NCI-H1930 (cell line): ENCODE measurements around the gene DNAJC3.
"Not testable (repeated sequence)": the region's sequence is repeated elsewhere in the genome, so short reads cannot be mapped to it uniquely, and the experiment has no call there.

ENCODE experiments used
- DNase-seq, 2 experiments: peaks; one replicate each; lab custom pipeline; 2025; lab: John Stamatoyannopoulos, UW

Gene DNAJC3

DNA sequence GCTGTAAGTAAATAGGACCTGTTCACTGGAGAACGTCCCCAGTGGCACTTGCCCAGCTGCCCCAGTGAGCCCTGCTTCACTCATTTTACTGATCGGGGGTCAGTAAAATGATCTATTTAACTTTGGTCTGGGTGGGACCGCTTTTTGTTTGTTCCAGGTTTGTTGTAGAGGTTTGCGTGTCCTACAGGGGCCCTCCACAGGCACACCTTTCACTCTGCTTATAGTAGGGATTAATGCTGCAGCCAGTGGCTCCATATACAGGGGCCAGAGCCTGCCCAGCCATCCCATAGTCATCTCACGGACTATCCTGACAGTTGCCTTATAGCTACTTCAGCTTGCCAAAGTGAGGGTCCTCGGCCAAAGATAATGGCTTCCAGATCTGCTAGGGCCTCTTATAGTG is 104.1 kb downstream of the DNAJC3 start:
- no peak for DNase-seq

DNA sequence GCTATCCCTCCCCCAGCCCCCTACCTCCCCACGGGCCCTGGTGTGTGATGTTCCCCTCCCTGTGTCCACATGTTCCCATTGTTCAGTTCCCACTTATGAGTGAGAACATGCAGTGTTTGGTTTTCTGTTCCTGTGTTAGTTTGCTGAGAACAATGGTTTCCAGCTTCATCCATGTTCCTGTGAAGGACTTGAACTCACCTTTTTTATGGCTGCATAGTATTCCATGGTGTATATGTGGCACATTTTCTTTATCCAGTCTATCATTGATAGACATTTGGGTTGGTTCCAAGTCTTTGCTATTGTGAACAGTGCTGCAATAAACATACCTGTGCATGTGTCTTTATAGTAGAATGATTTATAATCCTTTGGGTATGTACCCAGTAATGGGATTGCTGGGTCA is 105.0 kb downstream of the DNAJC3 start:
- not testable (repeated sequence) for DNase-seq

DNA sequence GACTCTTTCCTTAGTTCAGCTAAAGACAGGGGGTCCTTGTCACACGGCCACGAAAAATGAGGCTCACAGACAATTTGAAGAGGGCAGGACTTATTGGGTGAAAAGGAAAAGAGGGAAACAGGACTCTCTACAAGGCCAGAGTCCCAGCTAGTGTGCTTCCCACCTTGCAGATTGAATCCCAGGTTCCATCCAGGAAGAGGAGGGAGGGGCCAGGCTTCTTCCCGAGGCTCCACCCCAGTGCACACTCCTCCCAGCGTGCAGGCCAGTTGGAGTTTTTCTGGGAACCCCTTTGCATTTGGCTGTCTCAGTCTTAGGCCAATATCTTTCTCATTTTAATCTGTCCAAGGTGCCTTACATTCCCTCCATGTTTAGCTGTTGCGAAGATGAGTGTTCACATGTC is 106.8 kb downstream of the DNAJC3 start:
- DNase-seq: no peak

- no peak for DNase-seq
These were observed 107.4 kb downstream of the DNAJC3 start for GRCh38 chr13:95784161-95784899.

- no peak for DNase-seq
These were observed 108.0 kb downstream of the DNAJC3 start for GRCh38 chr13:95784900-95785290.

GRCh38 chr13:95787356-95788099 is 110.6 kb downstream of the DNAJC3 start:
- no peak for DNase-seq

- no peak for DNase-seq
These were observed 111.1 kb downstream of the DNAJC3 start for GRCh38 chr13:95788100-95788463.

GRCh38 chr13:95789315-95789714 is 112.4 kb downstream of the DNAJC3 start:
- DNase-seq: not testable (repeated sequence)

GRCh38 chr13:95791084-95791722 is 114.3 kb downstream of the DNAJC3 start:
- DNase-seq: no peak

GRCh38 chr13:95793018-95793555 is 116.1 kb downstream of the DNAJC3 start:
- DNase-seq: no peak

DNA sequence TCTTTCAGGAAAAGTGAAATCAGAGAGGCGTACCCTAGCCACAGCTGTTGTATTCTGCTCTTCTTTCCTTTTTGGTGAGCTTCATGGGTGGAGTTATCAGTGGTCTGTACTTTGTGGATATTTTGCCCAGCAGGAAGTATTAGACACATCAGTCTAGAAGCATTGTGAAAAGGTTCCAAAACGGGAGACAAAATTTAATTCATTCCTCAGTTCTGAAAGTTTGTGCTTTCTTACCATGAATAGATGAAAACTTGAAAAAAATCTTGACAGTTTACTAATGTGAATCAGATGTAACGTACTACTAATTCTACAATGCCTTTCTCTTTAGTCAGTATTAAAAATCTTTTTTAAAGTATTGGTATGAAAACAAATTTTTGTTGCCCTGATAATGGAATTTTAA is 116.8 kb downstream of the DNAJC3 start:
- no peak for DNase-seq

DNA sequence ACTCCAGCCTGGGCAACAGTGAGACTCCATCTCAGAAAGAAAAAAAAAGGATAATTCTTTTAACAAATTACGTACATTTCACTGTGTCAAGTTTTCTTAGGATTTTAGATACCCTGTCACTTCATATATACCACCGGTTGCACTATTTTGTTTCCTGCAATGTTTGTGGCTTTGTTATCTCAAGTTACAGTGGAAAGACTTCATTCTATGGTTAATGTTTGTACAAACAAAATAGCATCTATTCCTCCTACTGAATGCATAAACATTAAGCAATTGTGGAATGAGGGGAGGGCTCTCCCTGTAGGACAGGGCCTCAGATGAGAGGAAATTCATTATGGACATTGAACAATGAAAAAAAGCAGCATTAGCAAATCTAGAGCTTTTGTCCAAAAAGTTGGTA is 120.1 kb downstream of the DNAJC3 start:
- no peak for DNase-seq

DNA sequence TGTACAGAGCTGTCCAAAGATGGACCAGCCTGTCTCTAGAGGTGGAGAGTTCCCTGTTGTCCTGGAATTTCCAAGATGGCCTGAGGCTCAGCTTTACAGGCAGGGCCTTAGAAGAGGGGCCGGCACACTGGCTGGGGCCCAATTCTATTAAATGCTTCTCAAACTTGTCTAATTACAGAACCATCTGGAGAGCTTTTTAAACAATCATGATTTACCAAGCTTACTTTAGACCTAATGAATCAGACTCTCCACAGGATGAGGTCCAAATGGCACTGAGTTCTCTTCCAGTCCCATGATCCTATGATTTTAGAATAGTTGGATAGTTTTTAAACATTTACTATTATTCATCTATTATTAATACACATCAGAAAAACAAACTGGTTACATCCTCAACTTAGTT is 123.5 kb downstream of the DNAJC3 start:
- no peak for DNase-seq

GRCh38 chr13:95801825-95802224 is 124.9 kb downstream of the DNAJC3 start:
- no peak for DNase-seq

DNA sequence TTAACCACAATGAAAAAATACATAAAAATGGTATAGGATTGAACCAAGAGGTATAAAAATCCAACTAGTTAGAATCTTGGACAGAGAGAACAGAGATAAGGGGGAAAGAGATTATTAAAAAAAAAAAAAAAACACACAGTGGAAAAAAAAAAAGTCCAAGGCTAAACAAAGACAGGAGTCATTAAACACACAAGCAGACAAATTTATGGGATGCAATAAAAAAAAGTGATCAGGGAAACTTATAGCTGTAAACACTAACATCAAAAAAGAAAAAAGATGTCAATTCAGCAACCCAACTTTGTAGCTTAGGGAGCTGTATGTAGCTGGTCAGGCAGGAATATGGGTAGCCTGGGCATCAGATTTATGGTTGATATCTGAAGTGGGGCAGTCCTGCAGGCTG is 129.0 kb downstream of the DNAJC3 start:
- DNase-seq: no peak

DNA sequence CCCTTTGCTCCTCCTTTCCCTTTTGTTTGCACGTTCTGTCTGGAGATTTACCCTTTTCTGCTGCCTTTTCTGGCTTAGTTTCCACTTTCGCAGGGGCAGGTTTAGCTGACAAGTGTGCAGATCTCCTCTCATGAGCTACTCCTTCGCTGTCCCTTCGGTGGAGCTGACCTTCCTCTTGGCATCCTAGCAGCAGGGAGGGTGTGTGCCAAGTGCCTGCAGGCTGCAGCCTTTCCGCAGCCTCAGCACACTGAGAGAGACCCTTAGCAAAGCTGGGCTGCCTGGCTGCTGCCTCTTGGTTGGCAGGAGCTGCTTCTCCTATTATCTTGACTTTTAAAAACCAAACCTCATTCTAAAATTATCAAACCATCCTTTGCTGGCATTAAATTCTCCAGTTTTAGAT is 132.5 kb downstream of the DNAJC3 start:
- no peak for DNase-seq

- DNase-seq: no peak
These were observed 136.2 kb downstream of the DNAJC3 start for GRCh38 chr13:95813139-95813538.

DNA sequence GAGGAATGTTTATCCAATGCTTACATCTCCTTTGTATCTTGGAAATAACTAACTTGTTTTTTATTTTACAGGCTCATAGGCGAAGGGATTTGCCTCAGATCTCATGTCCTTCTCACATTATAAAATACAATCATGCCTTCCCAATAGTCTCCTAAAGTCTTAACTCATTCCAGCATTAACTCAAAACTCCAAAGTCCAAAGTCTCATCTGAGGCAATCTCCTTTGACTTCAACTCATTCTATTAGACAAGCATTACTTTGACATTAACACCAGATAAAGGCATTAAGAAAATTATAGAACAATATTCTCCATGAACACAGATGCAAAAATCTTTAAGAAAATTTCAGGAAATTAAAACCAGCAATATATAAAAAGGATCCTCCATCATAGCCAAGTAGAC is 137.6 kb downstream of the DNAJC3 start:
- DNase-seq: no peak

DNA sequence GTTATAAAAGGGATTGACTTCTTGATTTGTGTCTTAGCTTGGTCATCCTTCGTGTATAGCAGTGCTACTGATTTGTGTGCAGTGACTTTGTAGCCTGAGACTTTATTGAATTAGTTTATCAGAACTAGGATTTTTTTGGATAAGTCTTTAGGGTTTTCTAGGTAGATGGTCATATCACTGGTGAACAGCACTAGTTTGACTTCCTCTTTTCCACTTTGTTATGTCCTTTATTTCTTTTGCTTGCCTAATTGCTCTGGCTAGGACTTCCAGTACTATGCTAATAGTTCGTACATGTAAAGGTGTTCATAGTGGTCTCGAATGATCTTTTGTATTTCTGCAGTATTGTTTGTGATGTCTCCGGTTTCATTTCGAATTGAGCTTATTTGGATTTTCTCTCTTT is 145.4 kb downstream of the DNAJC3 start:
- DNase-seq: no peak

GRCh38 chr13:95833126-95833525 is 156.2 kb downstream of the DNAJC3 start:
- DNase-seq: no peak

- DNase-seq: no peak
These were observed 156.8 kb downstream of the DNAJC3 start for GRCh38 chr13:95833719-95834118.

DNA sequence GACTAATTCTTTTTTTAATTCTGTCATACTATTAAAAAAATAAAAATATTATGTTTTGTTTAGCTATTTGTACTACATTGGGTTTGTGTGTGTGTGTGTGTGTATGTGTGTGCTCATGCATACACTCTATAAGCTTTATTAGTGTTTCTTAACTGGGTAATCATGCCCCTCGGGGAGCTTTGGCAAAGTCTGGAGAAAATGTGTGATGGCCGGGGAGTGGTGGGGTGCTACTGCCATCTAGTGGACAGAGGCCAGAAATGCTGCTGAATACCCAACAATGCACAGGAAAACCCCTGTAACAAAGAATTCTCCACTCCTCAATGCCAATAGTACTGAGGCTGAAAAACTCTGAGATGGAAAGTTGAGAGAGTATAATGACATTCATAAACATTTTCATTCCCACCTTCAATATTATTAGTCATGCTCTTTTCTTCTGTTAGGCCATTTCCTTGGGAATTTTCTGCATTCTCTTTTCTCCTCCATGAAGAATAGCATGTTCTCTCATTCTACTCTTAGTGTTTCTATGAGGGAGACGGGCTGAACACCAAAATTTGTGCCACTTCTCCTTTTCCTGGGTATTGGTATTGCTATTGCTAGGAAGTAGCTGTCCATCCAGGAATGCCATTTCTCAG is 157.3 kb downstream of the DNAJC3 start:
- peak; percentile 35 to 62 for DNase-seq
